ENCODE results near the gene ARHGAP19. TPM values are rescaled to one million over a fixed set of nuclear protein-coding genes. Genes with fewer than 3 reads are reported as not detected.
"Not testable (repeated sequence)": the region's sequence is repeated elsewhere in the genome, so short reads cannot be mapped to it uniquely, and the experiment has no call there.

The ARHGAP19 gene
- total RNA-seq, 4 donors from 2014 or later = 4.5 to 8.4 (median 7.4) TPM

DNA sequence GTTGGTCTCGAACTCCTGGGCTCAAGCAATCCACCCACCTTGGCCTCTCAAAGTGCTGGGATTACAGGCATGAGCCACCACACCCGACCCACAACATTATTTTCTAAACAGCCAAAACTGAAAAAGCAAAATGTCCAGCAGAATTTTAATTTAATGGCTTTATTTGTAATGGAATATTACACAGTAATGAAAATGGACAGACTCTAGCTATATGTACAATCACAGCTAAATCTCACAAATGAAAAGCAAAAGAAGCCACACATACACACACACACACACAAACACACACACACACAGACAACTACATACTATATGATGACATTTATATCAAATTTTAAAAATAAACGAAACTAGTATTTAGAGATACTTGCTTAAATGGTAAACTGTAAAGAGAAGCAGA is 18.7 kb downstream of the ARHGAP19 start:
- no peaks in the 10 kb centered on the region for H3K27me3 ChIP-seq
- 98 to 100% methylated on average over 3 of the region's 3 CpGs for WGBS, 2 donors (ENCODE audit: low coverage in 1 of 2)
- H3K27ac ChIP-seq = no peak overlapping the region
- intact Hi-C loops (cut with DNase I; ENCODE audit: low total_unique reads) (no loop called here), in situ Hi-C loops (cut with MboI; ENCODE audit: low pct_ligation_motif_present in 1 of 4, low pct_unique_long_range_greater_than_20kb in 1 of 4, low sequenced_read_pairs in 3 of 4) (loop anchor here in 1 of 4 donors (10.0 kb wide), 1 partner anchor 81 kb away; no protein-coding TSS in a partner anchor)
- H3K4me3 ChIP-seq = no peak overlapping the region
- no peaks in the 10 kb centered on the region for H3K36me3 ChIP-seq
- no peaks in the 10 kb centered on the region for H3K9me3 ChIP-seq
- TF ChIP-seq POLR2A (IDR thresholded peaks at IDR 0.05) (no peak), EP300 (IDR thresholded peaks at IDR 0.05; ENCODE audit: low read depth) (no peak), POLR2AphosphoS5 (IDR thresholded peaks at IDR 0.05) (no peak)
- TF ChIP-seq, protein P1, sequence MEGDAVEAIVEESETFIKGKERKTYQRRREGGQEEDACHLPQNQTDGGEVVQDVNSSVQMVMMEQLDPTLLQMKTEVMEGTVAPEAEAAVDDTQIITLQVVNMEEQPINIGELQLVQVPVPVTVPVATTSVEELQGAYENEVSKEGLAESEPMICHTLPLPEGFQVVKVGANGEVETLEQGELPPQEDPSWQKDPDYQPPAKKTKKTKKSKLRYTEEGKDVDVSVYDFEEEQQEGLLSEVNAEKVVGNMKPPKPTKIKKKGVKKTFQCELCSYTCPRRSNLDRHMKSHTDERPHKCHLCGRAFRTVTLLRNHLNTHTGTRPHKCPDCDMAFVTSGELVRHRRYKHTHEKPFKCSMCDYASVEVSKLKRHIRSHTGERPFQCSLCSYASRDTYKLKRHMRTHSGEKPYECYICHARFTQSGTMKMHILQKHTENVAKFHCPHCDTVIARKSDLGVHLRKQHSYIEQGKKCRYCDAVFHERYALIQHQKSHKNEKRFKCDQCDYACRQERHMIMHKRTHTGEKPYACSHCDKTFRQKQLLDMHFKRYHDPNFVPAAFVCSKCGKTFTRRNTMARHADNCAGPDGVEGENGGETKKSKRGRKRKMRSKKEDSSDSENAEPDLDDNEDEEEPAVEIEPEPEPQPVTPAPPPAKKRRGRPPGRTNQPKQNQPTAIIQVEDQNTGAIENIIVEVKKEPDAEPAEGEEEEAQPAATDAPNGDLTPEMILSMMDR (IDR thresholded peaks at IDR 0.05) = no peak
- DNase-seq = no peak
- H3K4me1 ChIP-seq = peaks cover 5 to 11% (median 6%) of the 10 kb centered on the region in 4 donors

DNA sequence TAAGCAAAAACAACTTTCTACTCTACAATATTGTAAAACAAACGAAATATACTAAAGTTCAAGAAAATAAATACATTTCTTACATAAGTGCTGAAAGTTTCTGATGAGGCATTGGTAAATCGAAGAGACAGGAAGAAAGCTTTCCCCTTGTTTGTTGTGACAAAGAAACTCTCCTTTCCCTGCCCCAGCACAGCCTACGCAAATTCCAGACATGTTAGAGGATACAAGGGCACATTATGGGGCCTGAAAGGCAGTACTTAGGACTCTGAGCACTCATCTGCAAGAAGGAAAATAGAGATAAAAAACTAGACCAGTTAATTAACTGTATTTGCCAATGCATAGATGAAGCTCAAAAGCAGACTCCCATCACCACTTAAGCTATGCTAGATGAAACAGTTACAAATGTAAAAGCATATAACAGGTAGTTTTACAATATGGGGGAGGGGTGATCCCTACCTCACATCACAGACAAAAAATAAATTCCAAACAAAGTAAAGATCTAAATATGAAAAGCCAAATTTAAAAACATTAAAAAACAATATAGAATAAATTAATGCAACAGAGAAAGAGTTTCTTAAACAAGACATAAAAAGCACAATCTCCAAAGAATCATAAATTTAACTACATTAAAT is 21.8 kb downstream of the ARHGAP19 start:
- no peak overlapping the region for H3K27ac ChIP-seq
- intact Hi-C loops (cut with DNase I; ENCODE audit: low total_unique reads) = no loop called here
- no peaks in the 10 kb centered on the region for H3K9me3 ChIP-seq
- 83% methylated on average over 3 of the region's 3 CpGs for WGBS, 2 donors (ENCODE audit: low coverage in 1 of 2)
- no peaks in the 10 kb centered on the region for H3K27me3 ChIP-seq
- no peaks in the 10 kb centered on the region for H3K4me1 ChIP-seq
- H3K4me3 ChIP-seq = no peak overlapping the region
- in situ Hi-C loops (cut with MboI; ENCODE audit: low pct_ligation_motif_present in 1 of 4, low pct_unique_long_range_greater_than_20kb in 1 of 4, low sequenced_read_pairs in 3 of 4) = loop anchor here in 1 of 4 donors (10.0 kb wide), 1 partner anchor 84 kb away; no protein-coding TSS in a partner anchor
- DNase-seq = no peak
- no peak for TF ChIP-seq EP300 (IDR thresholded peaks at IDR 0.05; ENCODE audit: low read depth)
- no peak for TF ChIP-seq POLR2AphosphoS5 (IDR thresholded peaks at IDR 0.05)
- TF ChIP-seq, protein P1 (IDR thresholded peaks at IDR 0.05) = no peak
- TF ChIP-seq POLR2A (IDR thresholded peaks at IDR 0.05) = no peak
- H3K36me3 ChIP-seq = no peaks in the 10 kb centered on the region

DNA sequence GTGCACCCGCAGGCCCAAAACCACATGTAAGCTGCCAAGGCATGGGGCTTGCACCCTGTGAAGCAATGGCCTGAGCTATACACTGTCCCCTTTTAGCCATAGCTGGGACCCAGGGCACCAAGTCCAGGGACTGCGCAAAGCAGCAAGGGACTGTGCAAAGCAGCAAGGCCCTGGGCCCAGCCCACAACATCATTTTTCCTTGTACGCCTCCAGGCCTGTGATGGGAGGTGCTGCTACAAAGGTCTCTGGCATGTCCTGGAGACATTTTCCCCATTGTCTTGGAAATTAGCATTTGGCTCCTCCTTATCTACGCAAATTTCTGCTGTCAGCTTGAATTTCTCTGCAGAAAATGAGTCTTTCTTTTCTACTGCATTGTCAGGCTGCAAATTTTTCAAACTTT is 24.8 kb downstream of the ARHGAP19 start:
- Histone ChIP-seq H3K27me3 (no peaks in the 10 kb centered on the region), H3K9me3 (no peaks in the 10 kb centered on the region), H3K27ac (no peak overlapping the region), H3K36me3 (no peaks in the 10 kb centered on the region), H3K4me1 (no peaks in the 10 kb centered on the region), H3K4me3 (no peak overlapping the region)
- TF ChIP-seq EP300 (IDR thresholded peaks at IDR 0.05; ENCODE audit: low read depth) (no peak), POLR2AphosphoS5 (IDR thresholded peaks at IDR 0.05) (no peak), POLR2A (IDR thresholded peaks at IDR 0.05) (no peak)
- TF ChIP-seq, protein P1 (IDR thresholded peaks at IDR 0.05) = no peak
- WGBS, 2 donors (ENCODE audit: low coverage in 1 of 2) = 100% methylated on average over 4 of the region's 4 CpGs; no CpG with 5 or more reads in 1 of the 2 donors
- intact Hi-C loops (cut with DNase I; ENCODE audit: low total_unique reads) (no loop called here), in situ Hi-C loops (cut with MboI; ENCODE audit: low pct_ligation_motif_present in 1 of 4, low pct_unique_long_range_greater_than_20kb in 1 of 4, low sequenced_read_pairs in 3 of 4) (no loop called here)
- no peak for DNase-seq

DNA sequence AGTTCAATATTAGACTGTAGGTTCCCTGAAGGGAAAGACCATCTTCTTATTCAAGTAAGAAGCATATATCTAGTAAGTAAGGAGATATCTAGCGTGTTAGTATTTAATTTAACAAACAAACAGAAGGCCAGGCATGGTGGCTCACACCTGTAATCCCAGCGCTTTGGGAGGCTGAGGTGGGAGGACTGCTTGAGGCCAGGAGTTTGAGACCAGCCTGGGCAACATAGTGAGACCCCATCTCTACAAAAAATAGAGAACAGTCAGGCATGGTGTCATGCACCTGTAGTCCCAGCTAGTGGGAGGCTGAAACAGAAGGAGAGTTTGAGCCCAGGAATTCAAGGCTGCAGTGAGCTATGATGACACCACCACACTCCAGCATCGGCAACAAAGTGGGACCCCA is 27.3 kb downstream of the ARHGAP19 start:
- intact Hi-C loops (cut with DNase I; ENCODE audit: low total_unique reads); DNase-seq; H3K9me3 ChIP-seq; H3K36me3 ChIP-seq; H3K4me3 ChIP-seq; H3K4me1 ChIP-seq; H3K27me3 ChIP-seq; H3K27ac ChIP-seq; in situ Hi-C loops (cut with MboI; ENCODE audit: low pct_ligation_motif_present in 1 of 4, low pct_unique_long_range_greater_than_20kb in 1 of 4, low sequenced_read_pairs in 3 of 4): not testable (repeated sequence)
- WGBS, 2 donors (ENCODE audit: low coverage in 1 of 2) = 94 to 100% methylated on average over 3 of the region's 3 CpGs

DNA sequence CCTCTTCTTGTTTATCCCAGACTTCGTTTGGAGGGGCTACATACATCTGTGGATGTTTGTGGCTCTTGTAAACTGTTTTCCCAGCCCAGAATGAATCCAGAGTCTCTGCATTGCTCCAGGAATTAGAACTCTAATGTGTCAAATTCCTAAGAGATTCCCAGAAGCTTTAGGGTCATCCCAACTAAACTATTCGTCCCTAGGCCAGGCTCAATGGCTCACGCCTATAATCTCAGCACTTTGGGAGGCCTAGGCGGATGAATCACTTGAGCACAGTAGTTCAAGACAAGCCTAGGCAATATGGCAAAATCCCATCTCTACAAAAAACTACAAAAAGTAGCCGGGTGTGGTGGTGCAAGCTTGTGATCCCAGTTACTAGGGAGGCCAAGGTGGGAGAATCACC is 28.5 kb downstream of the ARHGAP19 start:
- in situ Hi-C loops (cut with MboI; ENCODE audit: low pct_ligation_motif_present in 1 of 4, low pct_unique_long_range_greater_than_20kb in 1 of 4, low sequenced_read_pairs in 3 of 4) (no loop called here), intact Hi-C loops (cut with DNase I; ENCODE audit: low total_unique reads) (no loop called here)
- H3K36me3 ChIP-seq = no peaks in the 10 kb centered on the region
- 79 to 86% methylated on average over 3 to 5 of the region's 5 CpGs for WGBS, 2 donors (ENCODE audit: low coverage in 1 of 2)
- TF ChIP-seq POLR2A (IDR thresholded peaks at IDR 0.05) (no peak), EP300 (IDR thresholded peaks at IDR 0.05; ENCODE audit: low read depth) (no peak), POLR2AphosphoS5 (IDR thresholded peaks at IDR 0.05) (no peak)
- TF ChIP-seq, protein P1 (IDR thresholded peaks at IDR 0.05) = no peak
- no peaks in the 10 kb centered on the region for H3K9me3 ChIP-seq
- no peak overlapping the region for H3K4me3 ChIP-seq
- H3K27ac ChIP-seq = no peak overlapping the region
- peaks cover 0 to 19% (median 4%) of the 10 kb centered on the region in 4 donors for H3K4me1 ChIP-seq
- DNase-seq = no peak
- H3K27me3 ChIP-seq = no peaks in the 10 kb centered on the region

Measured in transverse colon (tissue), 4 donors.